Thyroid gland (tissue), 4 donors: ENCODE measurements around the gene CFDP1.

Experiments
- CTCF ChIP-seq, 6 experiments: fragments of 200-600 bp in 3 of 6; fragments of 450-650 bp in 3 of 6; sonication (generic) in 3 of 6; IDR thresholded peaks; one replicate each; pipeline ENCODE4 v1.5.1; 2016 to 2019; ENCODE audit warnings: antibody characterized with exemption in 6 of 6, mild to moderate bottlenecking in 2 of 6, inconsistent platforms in 1 of 6, moderate library complexity in 1 of 6
- POLR2A ChIP-seq, 2 donors: fragments of 450-650 bp; IDR thresholded peaks; one replicate each; pipeline ENCODE4 v1.6.1; 2017; ENCODE audit warnings: antibody characterized with exemption in 2 of 2, mild to moderate bottlenecking in 2 of 2, moderate library complexity in 1 of 2

GRCh38 chr16:75326333-75326732 lies 107.0 kb downstream of the CFDP1 start:
- TF ChIP-seq CTCF (IDR thresholded peaks at IDR 0.05): no peak
- no peak for TF ChIP-seq POLR2A (IDR thresholded peaks at IDR 0.05)
